HUES64 (cell line): Measurements from ENCODE around the gene SPNS2.

Experiments used
- H3K27ac ChIP-seq: 2 replicates; pipeline ENCODE4 v1.7.0; 2013; ENCODE audit warnings: low read depth, low read length, inconsistent platforms
- H3K27me3 ChIP-seq: 2 replicates; pipeline ENCODE4 v1.6.1; 2013; ENCODE audit warnings: mild to moderate bottlenecking, low read length; ENCODE audit not compliant: insufficient read depth
- H3K36me3 ChIP-seq: 2 replicates; pipeline ENCODE4 v1.6.1; 2013; ENCODE audit warnings: mild to moderate bottlenecking, low read length; ENCODE audit not compliant: insufficient read depth
- H3K4me1 ChIP-seq: 2 replicates; pipeline ENCODE4 v1.6.1; 2013; ENCODE audit warnings: mild to moderate bottlenecking, low read length, moderate library complexity; ENCODE audit not compliant: insufficient read depth
- H3K4me3 ChIP-seq: 2 replicates; pipeline ENCODE4 v1.5.1; 2013; ENCODE audit warnings: mild to moderate bottlenecking, low read length, moderate library complexity
- H3K9ac ChIP-seq: 2 replicates; pipeline ENCODE4 v1.6.1; 2013; ENCODE audit warnings: mild to moderate bottlenecking, low read depth, low read length
- H3K9me3 ChIP-seq: 2 replicates; pipeline ENCODE4 v1.6.1; 2013; ENCODE audit warnings: low read depth, low read length; ENCODE audit not compliant: insufficient read depth
- WGBS: fragments of 150-250, 120-280 bp; methylation state at CpG from one replicate; pipeline ENCODE4 v1.1.7; 2013; ENCODE audit warnings: missing lambda C conversion rate; 5-methylcytosine and 5-hydroxymethylcytosine counted together

SPNS2 gene

GRCh38 chr17:4527566-4528125 lies 29.0 kb downstream of the SPNS2 start:
- Histone ChIP-seq H3K9me3 (no peaks in the 10 kb centered on the region), H3K4me1 (no peaks in the 10 kb centered on the region), H3K4me3 (no peak overlapping the region), H3K27ac (no peak overlapping the region), H3K9ac (no peak overlapping the region), H3K36me3 (no peaks in the 10 kb centered on the region), H3K27me3 (peaks cover 49% of the 10 kb centered on the region)
- 63% methylated on average over 12 of the region's 12 CpGs for WGBS

GRCh38 chr17:4529533-4530152 lies 31.0 kb downstream of the SPNS2 start:
- no peak overlapping the region for H3K4me3 ChIP-seq
- H3K9ac ChIP-seq: no peak overlapping the region
- H3K27ac ChIP-seq: no peak overlapping the region
- 86% methylated on average over 13 of the region's 13 CpGs for WGBS
- no peaks in the 10 kb centered on the region for H3K4me1 ChIP-seq
- H3K9me3 ChIP-seq: no peaks in the 10 kb centered on the region
- no peaks in the 10 kb centered on the region for H3K36me3 ChIP-seq
- H3K27me3 ChIP-seq: peaks cover 54% of the 10 kb centered on the region

GRCh38 chr17:4530799-4531730 lies 32.4 kb downstream of the SPNS2 start:
- Histone ChIP-seq H3K9me3 (no peaks in the 10 kb centered on the region), H3K4me3 (no peak overlapping the region), H3K4me1 (no peaks in the 10 kb centered on the region), H3K9ac (0 out of 2 replicates have a peak overlapping the region, but pooled peaks have one; percentile 16), H3K27me3 (peaks cover 48% of the 10 kb centered on the region), H3K27ac (no peak overlapping the region), H3K36me3 (no peaks in the 10 kb centered on the region)
- 74% methylated on average over 30 of the region's 30 CpGs for WGBS

DNA sequence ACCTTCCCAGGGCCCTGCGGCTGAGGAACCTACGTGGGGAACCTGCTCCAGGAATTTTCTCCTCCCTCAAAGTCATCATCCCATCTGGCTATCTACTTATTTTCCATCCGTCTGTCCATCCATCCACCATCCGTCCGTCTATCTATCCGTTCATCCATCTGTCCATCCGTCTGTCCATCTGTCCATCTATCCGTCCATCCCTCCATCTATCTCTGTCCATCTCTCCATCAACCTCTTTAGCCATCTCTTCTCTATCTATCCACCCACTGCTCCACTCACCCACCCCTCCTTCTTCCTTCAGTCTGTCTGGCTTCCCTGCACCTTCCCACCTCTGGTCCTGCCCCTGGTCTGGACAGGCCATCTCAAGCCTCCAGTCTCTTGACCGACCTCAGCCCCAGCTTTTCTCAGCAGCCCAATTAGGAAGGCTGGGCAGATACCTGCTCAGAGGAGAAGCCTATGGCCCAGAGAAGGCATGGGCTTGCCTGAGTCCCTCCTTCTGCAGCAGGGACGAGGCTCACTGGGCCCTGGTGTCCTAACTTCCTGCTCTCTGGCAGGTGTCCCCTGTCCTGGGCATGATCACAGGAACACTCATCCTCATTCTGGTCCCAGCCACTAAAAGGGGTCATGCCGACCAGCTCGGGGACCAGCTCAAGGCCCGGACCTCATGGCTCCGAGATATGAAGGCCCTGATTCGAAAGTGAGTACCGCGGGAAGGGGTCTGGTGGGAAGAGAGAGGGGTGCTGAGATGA lies 33.5 kb downstream of the SPNS2 start:
- Histone ChIP-seq H3K9ac (no peak overlapping the region), H3K4me3 (no peak overlapping the region), H3K4me1 (no peaks in the 10 kb centered on the region), H3K36me3 (peaks cover under 1% of the 10 kb centered on the region; the same call in 1 of the 2 replicates), H3K27me3 (peaks cover 42% of the 10 kb centered on the region), H3K27ac (no peak overlapping the region), H3K9me3 (no peaks in the 10 kb centered on the region)
- 88% methylated on average over 17 of the region's 17 CpGs for WGBS

- H3K9ac ChIP-seq: no peak overlapping the region
- peaks cover 35% of the 10 kb centered on the region for H3K27me3 ChIP-seq
- H3K27ac ChIP-seq: no peak overlapping the region
- peaks cover 9% of the 10 kb centered on the region for H3K36me3 ChIP-seq
- no peaks in the 10 kb centered on the region for H3K4me1 ChIP-seq
- 90% methylated on average over 33 of the region's 33 CpGs for WGBS
- no peaks in the 10 kb centered on the region for H3K9me3 ChIP-seq
- H3K4me3 ChIP-seq: no peak overlapping the region
Observed at GRCh38 chr17:4532860-4533522, 34.3 kb downstream of the SPNS2 start.

DNA sequence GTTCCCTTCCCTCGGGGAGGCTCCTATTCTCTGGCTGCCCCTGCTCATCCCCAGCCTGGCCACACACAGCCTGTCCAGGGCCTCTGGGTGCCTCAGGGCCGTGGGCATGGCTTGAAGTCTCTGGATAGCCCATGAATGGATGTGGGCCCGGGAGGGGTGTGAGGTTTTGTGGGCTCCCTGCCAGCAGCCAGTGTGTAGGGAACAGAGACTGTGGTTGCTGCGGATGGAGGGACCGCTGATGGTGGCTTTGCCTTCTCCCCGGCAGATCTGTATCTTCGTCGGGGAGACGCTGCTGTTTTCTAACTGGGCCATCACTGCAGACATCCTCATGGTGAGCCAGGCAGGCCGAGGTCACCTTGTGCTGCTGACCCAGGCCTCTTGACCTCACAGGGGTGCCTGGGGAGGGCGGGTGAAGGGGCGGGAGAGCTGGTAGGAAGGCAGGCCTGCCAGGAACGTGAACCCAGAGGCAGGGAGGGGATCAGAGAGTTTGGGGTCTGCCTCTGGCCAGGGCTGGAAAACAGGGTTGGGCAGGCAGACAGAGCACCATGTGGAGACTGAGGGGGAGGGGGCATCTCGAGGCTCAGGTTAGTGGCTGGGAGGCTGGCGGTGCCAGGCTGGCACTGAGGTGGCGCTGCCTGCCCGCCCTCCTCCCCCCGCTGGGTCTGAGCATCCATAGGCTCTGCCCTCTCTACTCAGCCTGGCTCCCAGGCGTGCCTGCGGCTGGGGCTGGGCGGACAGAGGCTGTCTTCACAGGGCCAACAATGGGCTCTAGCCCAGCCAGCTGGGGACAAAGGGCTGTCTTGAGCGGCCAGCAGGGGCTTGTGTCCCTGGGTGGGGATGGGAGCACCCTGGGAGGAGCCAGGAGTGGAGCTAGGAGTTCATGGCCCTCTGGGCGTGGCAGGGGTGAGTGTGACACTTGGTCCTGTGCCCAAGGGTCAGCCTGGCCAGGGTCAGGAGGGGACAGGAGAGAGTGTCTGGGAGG lies 35.1 kb downstream of the SPNS2 start:
- Histone ChIP-seq H3K36me3 (peaks cover 17% of the 10 kb centered on the region), H3K9ac (no peak overlapping the region), H3K4me1 (no peaks in the 10 kb centered on the region), H3K9me3 (no peaks in the 10 kb centered on the region), H3K27me3 (peaks cover 33% of the 10 kb centered on the region), H3K27ac (no peak overlapping the region), H3K4me3 (no peak overlapping the region)
- 80% methylated on average over 23 of the region's 23 CpGs for WGBS

GRCh38 chr17:4534515-4534914 lies 35.8 kb downstream of the SPNS2 start:
- WGBS: 84% methylated on average over 16 of the region's 17 CpGs
- Histone ChIP-seq H3K4me3 (no peak overlapping the region), H3K9ac (no peak overlapping the region), H3K27ac (no peak overlapping the region), H3K36me3 (peaks cover 24% of the 10 kb centered on the region), H3K27me3 (peaks cover 33% of the 10 kb centered on the region), H3K4me1 (no peaks in the 10 kb centered on the region), H3K9me3 (no peaks in the 10 kb centered on the region)

GRCh38 chr17:4534928-4535666 lies 36.4 kb downstream of the SPNS2 start:
- Histone ChIP-seq H3K36me3 (peaks cover 29% of the 10 kb centered on the region), H3K4me3 (no peak overlapping the region), H3K27ac (no peak overlapping the region), H3K4me1 (no peaks in the 10 kb centered on the region), H3K9ac (no peak overlapping the region), H3K9me3 (no peaks in the 10 kb centered on the region), H3K27me3 (peaks cover 29% of the 10 kb centered on the region)
- WGBS: 81% methylated on average over 27 of the region's 27 CpGs

- 45% methylated on average over 19 of the region's 19 CpGs for WGBS
- H3K4me3 ChIP-seq: peak overlapping the region; percentile 9; the same call in 1 of the 2 replicates
- H3K9me3 ChIP-seq: no peaks in the 10 kb centered on the region
- H3K27me3 ChIP-seq: peaks cover 25% of the 10 kb centered on the region
- H3K36me3 ChIP-seq: peaks cover 36% of the 10 kb centered on the region
- H3K9ac ChIP-seq: peak overlapping the region; percentile 12; the same call in 1 of the 2 replicates
- H3K27ac ChIP-seq: no peak overlapping the region
- H3K4me1 ChIP-seq: no peaks in the 10 kb centered on the region
Observed at GRCh38 chr17:4535667-4536258, 37.1 kb downstream of the SPNS2 start.
